CD4-positive, alpha-beta T cell treated with Interleukin-1 beta for 1 hour (primary cell): ENCODE measurements around the gene UBE2J2.
A peak's percentile ranks its signal among the peaks of the same experiment; 100 is the strongest.
"Not testable (repeated sequence)": the region's sequence is repeated elsewhere in the genome, so short reads cannot be mapped to it uniquely, and the experiment has no call there.

Experiments
- DNase-seq, 2 donors: peaks; one replicate each; pipeline ENCODE4 v3.0.0-alpha.2; 2020 to 2022

The UBE2J2 gene

DNA sequence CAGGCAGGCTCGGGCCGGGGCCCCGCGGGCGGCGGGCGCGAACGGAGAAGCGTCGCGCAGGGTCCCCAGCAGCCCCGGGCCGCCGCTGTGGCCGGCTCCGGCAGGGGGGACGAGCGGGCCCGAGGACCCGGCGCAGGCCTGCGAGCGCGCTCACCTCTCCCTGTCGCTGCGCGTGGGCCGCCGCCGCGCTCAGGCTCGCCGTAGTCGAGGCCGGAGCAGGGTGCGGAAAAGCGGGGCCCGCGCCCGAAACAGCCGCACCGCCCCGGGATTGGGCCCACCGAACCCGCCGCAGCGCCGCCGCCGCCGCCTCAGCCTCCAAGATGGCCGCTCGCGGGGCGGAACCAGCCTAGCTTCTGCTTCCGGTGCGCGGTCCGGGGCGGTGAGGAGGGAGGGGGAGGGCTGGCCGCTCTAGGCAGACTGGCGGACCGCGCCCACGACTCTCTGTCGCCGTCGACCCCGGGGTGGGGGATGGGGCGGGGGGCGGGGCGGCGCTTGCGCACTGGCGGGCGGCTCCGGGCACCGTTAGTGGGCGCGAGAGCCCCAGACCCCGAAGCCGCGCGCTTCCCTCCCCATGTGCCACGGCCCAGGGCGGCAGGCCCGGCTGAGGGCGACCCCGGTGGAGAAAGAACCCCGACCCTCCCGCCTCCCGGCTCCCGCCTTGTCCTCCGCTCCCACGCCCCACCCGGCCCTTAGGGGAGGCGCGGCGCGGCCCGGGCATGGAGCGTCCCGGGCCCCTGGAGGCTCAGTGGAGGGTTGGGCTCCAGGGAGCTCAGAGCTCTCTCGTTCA, at the start of gene UBE2J2:
Gene UBE2J2 (minus strand): TSS at position 343 of the 787 bp plus-strand sequence. CDS start 5,862 bp downstream, outside the sequence.
- peak; percentile 92 to 94 for DNase-seq

DNA sequence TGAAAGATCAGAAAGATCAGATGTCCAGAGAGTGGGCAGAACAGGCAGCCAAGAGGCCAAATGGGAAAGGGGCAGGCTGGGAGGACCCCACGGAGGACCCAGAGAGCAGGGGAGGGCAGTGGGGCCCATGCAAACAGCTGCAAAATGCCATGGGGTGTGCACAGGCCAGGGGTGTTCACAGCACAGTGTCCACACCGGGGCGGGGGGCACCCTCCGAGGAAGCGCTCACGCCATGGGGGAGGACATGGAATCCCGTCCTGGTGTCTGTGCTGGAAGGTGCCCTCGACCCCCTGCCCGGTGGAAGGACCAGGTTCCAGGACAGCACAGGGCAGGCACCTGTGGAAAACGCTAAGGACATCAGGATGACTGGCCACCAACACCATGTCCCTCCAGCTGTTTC, 49.3 kb upstream of the UBE2J2 start:
- DNase-seq, result no peak

DNA sequence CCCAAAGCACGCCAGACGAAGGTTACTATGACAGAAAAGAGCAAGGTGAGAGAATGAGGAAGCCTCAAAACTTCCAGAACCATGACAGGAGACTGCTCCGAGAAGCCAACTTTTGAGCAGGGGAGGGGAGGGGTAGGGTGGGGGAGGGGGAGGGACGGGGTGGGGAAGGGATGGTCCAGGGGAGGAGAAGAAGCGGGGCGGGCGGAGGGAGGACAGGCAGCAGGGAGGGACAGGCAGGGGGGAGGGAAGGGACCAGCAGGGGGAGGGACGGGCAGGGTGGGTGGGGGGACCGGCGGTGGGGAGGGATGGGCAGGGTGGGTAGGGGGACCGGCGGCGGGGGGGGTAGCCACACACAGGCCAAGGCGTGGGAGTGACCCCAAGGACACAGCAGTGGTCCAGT, 48.8 kb upstream of the UBE2J2 start:
- DNase-seq, result no peak

DNA sequence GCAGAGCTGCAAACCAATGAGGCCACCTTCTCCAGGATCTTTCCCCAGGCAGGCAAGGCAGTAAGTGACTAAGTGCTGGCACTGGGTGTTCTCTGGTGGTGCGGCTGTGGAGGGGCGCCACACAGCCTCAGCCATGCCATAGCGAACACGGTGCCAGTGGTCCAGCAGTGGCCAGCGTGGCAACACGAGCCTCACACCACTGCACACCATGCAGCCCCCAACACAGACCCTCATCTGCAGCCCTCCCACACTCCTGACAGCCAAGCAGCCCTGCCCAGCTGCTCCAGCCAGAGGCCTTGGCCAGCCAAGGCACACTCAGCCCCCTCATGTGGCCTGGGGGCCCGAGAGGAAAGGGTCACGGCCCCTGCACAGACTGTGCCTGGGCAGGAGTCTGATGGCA, 47.8 kb upstream of the UBE2J2 start:
- no peak for DNase-seq

DNA sequence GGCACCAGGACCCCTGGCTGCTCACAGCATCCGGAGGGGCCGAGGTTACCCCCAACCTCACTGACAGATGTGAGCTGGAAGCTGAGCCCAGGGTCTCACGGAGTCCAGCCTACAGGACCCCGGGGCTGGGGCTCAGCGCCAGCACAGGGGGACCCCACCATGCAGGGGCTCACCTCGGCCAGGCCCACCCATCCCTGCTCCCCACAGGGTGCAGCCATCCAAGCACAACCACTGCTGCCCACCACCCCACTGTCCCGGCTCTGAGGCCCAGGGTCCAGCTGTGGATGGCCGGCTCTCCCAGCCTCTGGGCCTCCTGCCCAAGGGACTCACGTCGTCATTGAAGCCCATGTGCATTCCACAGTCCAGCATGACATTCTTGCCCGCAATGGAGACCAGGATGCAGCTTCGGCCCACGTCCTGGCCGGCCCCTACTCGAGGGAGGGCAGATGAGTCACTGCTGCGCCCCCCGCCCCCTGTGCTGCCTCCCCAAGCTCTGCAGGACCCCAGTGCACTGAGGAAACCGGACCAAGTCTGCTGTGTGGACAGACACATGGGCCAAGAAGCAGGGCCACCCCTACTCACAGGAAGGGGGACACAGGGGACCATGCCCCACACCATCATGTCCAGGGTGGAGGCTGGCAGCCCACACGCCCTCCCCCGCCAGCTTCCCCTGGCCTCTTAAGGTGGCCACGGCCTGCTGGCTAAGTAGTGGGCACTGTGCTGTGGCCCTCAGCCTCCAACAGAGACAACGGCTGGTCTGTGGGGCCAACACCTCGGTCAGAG, 47.2 kb upstream of the UBE2J2 start:
- no peak for DNase-seq

DNA sequence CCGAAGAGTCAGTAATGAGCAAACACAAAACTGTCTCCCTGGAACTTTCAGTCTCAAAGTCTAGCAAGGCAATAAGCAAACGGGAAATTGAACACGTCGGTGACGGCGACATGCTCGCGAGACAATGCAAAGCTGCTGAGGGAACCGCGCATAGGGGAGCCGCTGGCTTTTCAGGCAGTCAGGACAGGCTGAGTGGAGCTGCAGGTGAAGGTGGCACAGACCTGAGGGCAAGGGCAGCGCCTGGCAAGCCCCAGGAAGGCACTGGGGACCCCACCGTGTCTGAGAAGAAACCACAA, 45.9 kb upstream of the UBE2J2 start:
- DNase-seq, result no peak

DNA sequence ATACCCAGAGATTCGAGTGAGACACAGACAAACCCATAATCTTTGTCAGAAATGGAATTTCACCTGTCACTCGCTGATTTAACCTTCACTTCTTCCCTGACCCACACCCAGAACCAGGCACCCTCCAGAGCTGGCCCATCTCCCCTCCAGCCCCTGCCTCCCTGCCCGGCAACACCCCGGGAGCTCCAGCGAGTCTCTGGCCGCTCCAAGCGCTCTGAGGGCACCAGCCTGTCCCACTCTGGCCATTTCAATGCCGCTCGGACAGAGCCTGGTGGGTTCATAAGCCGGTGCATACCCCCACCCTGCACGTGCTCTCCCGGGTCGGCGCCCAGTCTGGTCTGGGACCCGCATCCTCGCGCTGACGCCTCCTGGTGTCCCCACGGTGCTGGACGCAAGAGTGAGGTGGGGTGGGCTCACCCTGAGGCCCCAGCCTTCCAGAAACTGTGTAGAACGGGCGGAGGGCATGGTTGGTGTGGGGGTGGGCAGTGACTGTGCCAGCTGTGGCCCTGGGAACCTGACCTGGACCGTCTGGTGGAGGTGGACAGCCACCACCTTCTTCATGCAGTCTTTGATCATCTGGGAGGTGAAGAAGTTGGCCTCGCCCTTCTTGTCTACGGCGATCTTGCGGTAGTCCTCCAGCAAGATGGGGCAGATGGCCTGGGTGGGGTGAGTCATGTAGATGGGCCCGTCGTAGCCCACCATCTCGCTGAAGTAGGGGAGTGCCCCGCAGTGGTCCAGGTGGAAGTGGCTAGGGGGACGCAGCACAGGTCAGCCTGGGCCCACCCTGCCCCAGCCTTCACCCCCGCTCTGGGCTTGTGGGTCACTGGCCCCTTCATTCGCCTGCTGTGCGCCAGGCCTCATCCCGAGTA, 45.4 kb upstream of the UBE2J2 start:
- no peak for DNase-seq

DNA sequence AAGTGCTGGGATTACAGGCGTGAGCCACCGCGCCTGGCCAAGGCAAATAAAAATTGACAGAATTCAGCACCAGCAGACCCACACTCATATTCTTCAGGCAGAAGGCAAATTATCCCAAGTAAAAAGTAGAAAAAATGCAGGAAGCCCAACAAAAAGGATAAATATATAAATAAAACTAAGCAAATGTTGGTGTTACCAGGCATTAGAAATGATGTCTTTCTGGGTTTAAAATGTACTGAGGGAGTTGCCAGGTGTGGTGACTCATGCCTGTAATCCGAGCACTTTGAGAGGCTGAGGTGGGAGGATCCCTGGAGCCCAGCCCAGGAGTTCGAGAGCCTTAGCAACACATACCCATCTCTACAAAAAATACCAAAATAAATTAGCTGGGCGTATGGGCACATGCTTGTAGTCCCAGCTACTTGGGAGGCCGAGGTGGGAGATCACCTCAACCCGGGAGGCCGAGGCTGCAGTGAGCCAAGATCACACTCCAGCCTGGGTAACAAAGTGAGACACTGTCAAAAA, 44.5 kb upstream of the UBE2J2 start:
- no peak for DNase-seq

DNA sequence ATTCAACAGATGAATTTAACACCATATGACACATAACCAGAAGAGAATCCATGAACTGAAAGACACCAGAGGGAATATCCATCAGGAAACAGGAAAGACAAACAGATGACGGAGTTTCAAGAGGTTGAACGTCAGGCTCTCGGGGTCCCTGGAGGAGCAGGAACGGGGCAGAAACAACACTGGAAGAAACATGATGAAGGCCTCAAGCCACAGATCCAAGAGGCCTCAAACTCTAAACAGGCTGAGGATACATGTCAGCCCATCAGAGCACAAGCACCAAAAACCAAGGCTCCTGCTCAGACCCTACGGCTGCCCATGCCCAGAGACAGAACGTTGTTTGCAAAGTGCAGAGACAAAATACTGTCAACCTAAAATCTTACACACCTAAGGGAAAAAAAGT, 43.8 kb upstream of the UBE2J2 start:
- DNase-seq, result no peak

DNA sequence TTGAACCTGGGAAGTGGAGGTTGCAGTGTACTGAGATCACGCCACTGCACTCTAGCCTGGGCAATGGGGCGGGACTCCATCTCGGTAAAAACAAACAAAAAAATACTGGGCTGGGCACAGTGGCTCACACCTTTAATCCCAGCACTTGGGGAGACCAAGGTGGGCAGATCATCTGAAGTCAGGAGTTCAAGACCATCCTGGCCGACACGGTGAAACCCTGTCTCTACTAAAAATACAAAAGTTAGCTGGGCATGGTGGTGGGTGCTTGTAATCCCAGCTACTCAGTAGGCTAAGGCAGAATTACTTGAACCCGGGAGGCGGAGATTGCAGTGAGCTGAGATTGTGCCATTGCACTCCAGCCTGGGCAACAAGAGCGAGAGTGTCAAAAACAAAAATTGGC, 42.5 kb upstream of the UBE2J2 start:
- DNase-seq, result not testable (repeated sequence)

DNA sequence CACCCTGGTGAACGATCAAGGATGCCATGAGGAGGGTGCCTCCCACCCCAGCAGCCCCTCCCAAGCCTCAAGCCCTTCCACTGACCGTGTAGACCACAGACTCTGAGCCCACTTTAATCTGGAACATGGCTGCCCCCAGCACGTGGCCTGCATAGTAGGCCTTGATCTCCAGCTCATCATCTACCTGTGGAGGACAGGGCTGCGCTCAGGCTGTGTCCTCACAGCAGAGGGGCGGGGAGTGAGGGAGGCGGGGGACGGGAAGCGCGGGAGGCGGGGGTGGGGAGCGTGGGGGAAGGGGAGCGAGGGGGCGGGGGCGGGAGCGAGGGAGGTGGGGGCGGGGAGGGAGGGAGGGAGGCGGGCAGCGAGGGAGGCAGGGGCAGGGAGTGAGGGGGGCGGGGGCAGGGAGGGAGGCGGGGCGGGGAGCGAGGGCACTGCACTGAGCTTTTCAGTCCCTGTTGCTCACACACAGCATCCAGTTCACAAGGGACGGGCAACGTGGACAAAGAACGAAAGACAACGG, 41.8 kb upstream of the UBE2J2 start:
- no peak for DNase-seq

DNA sequence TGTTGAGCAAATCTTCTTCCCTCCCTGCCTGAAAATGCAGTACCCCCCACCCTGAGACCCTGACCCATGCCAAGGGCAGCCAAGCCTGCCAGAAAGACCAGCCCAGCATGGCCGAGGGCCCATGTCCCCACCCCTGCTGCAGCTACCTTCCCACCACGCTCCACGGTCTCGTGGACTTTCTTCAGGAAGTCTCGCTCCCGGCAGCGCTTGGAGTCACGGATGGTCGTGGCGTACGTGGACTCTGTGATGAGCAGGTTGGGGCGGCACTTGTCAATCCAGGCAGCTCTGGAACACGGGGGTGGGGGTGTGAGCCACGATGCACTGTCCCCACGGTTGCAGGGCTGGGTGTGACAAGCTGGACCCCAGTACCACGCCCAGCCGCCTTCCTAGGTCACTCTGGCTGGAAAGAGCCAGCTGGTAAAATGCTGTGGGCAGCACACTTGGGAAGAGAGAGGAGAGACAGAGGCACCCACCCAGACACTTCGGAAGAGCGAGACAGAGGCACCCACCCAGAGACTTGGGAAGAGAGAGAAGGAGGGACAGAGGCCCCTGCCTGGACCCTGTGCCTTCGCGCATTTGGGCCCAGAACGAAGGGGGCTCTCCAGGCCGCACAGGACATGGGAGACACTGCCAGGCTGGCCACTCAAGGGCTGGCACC, 41.2 kb upstream of the UBE2J2 start:
- DNase-seq, result no peak

DNA sequence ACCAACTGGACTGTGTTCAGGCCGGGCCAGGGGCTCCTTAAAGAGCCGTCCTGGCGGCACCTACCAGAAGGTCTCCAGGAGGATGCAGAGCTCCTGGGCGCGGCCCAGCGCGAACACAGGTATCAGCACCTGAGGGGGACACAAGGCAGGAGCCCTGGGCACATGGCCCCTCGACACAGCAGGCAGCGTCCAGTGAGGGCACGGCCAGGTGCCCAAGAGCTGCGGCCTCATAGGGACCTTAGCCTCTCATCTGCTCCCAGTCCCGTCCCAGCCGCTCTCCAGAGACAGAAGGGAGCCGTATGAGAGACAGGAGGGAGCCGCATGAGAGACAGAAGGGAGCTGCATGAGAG, 40.6 kb upstream of the UBE2J2 start:
- DNase-seq, result no peak

DNA sequence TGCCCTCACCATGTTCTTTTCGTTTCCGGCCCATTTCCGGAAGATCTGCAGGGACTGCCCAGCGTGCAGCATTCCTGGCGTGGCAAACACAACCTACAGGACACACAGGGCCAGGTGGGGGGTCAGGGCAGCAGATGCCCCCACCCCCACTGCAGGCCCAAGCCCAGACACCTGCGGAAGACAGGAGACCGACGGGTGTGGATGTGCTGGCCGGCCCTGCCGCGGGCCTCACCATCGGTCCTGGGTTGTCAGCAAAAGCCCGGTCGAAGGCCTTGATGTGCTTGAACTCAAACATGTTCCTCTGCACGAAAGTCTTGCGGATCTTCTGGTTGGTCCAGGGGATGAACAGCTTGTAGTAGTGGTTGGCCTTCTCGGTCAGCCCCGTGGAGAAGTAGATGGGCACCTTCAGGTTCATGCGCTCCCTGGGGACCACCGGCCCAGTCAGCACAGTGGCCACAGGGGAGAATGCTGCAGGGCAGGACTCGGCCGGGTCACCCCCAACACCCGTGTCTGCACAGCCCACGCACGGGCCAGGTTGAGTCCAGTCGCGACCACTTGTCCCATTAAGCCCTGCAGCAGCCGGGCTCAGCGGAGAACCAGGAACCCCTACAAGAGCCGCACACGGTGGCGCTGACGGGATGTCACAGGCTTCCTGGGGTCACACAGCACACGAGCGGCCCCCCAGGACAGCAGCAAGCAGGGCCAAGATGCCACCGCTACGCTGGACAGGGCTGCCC, 40.0 kb upstream of the UBE2J2 start:
- no peak for DNase-seq

DNA sequence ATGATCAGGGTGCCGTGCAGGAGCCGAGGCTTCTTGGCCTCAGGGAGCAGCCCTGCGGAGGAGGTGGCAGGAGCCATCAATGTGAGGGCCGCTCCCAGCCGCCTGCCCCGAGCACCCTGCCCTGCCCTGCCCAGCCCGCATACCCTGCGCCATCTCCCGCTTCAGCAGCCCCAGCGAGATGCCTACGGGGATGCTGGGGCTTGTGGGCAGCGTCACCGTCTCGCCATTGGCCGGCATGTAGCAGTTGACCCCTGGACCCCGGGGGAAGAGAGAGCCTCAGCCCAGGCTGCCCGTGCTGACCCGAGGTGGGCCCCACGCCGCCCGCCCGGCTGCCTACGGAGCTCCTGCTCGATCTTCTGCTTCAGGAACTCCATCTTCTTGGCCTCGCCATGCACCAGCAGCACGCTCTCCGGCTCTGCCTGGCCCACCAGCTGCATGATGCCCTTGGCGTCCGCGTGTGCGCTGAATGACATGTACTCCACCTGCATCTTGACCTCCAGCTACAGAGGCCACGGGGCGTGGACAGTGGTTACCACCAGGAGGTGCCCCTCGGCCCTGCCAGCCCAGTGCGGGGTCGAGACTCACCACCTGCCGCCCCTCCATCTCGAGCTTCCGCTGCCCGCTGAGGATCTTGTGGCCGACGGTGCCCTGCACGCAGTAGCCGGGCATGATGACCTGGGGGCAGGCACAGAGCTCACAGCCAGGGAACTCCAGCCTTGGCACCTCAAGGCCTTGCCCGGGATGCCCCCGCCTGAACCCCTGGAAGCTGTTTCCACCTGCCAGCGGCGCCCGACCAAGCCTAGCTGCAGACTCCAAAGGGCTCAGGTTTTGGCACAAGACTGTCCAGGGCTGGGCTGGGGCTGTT, 39.0 kb upstream of the UBE2J2 start:
- DNase-seq, result no peak

DNA sequence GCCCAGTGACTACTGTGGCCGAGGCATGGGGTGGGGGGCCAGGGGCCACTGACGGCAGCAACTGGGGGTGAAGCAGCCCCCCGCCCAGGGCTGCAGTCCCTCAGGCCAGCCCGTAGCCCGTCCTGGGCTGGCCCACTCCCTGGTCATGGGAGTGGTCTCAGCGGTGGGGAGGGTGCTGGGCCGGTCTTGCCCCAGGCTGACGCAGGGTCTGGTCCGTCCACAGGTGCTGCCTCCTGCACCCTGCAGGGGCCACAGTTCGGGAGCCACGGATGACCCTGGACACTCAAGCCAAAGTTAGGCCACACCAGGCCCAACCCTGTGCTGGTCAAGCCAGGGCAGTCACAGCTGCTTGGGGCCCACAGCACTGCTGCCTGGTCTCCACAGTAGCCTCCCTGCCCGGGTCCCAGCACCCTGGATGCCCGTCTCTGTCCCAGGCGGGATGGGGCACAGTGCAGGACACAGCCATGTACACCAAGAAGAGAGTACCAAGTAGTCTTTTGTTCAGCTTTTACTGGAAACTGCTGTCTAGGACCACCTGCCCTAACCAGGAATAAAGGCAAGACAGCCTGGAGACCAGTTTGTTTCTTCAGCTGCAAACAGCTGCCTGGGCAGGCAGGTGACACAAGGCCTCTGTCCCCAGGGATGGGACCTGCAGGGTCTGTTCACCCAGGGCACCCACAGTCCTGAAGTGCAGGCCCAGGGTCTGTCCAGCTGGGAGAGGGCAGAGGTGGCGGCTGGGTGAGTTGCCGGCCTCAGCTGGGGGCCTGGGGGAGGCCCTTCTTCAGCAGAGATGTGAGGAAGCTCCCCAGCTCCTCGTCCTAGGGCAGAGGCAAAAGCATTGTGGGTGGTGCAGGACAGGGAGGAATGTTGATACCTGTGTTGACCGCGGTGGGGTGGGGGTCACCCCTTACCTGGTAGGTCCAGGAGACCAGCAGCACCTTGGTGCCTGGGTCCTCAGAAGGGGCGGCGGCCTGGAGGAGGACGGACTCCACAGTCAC, 37.8 kb upstream of the UBE2J2 start:
- DNase-seq, result no peak

DNA sequence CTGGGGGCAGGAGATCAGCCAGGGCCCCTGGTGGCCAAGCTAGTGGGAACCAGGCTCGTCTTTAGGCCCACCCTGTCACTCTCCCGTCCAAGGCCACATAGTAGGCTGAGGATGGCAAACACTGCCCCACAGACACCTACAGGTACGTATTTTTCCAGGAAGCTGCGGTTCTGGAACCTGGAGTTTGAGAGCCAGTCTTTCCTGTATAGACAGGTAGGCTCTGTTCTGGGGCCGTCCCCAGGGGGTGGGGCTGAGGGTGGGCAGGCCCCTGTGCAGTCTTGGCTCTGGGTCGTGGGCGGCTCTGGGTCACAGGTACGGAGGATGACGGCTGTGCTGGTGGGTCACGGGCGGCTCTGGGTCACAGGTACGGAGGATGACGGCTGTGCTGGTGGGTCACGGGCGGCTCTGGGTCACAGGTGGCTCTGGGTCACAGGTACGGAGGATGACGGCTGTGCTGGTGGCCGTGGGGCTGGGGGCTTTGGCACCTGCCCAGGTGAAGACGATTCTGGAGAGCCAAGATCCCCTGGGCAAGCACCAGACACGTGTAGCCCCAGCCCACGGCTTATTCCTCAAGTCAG, 36.9 kb upstream of the UBE2J2 start:
- DNase-seq, result no peak

DNA sequence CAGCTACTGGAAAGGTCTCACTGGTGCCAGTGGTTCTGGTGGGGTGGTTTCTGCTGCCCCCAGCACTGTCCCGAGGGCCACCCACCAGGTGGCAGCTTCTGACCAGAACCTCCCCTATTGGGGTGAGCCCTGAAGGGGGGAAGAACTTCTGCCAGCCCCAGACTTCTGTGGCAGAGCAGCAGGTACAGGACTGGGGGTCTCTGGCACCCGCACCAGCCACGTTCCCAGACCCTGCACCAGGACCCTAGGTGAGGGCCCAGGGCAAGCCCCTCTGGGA, 36.4 kb upstream of the UBE2J2 start:
- DNase-seq, result no peak
